Right lobe of liver (tissue), 6 donors: Measurements from ENCODE around the gene CNDP1. TPM values are rescaled to one million over a fixed set of nuclear protein-coding genes. Genes with fewer than 3 reads are reported as not detected.

Experiments used
- ATAC-seq, 4 donors: fragments of 200-7000 bp; cut with Tn5 transposase; one replicate each; pipeline ENCODE4 v1.9.1; 2020; ENCODE audit warnings: mild to moderate bottlenecking in 4 of 4, moderate library complexity in 4 of 4
- DNase-seq, 3 donors: peaks; one replicate each; pipeline ENCODE4 v3.0.0-alpha.2; 2020
- H3K27ac ChIP-seq, 3 donors: fragments of 200-600 bp; one replicate each; pipeline ENCODE4 v1.8.0; 2022
- H3K27me3 ChIP-seq, 2 donors: fragments of 200-600 bp; one replicate each; pipeline ENCODE4 v1.8.0; 2022
- H3K36me3 ChIP-seq, 4 donors: fragments of 200-600 bp; sonication (generic) in 1 of 4; one replicate each; pipeline versions ENCODE4 v1.5.1 to v1.8.0; 2017 to 2022; ENCODE audit warnings: control low read depth in 1 of 4
- H3K4me1 ChIP-seq, 4 donors: fragments of 200-600 bp; sonication (generic) in 1 of 4; one replicate each; pipeline versions ENCODE4 v1.5.1 to v1.8.0; 2017 to 2022; ENCODE audit warnings: control low read depth in 1 of 4
- H3K4me3 ChIP-seq, 3 donors: fragments of 200-600 bp; one replicate each; pipeline ENCODE4 v1.8.0; 2022
- H3K9me3 ChIP-seq, 4 donors: fragments of 200-600 bp; sonication (generic) in 1 of 4; one replicate each; pipeline versions ENCODE4 v1.5.1 to v1.8.0; 2017 to 2022; ENCODE audit warnings: control low read depth in 1 of 4
- CTCF ChIP-seq, 4 donors: fragments of 200-600 bp in 3 of 4; fragments of 450-650 bp in 1 of 4; IDR thresholded peaks; one replicate each; pipeline versions ENCODE4 v1.5.1 to v1.8.0; 2016 to 2022; ENCODE audit warnings: antibody characterized with exemption in 4 of 4, mild to moderate bottlenecking in 2 of 4
- POLR2A ChIP-seq: fragments of 450-650 bp; IDR thresholded peaks from one replicate; pipeline ENCODE4 v1.6.1; 2017; ENCODE audit warnings: antibody characterized with exemption, mild to moderate bottlenecking
- WGBS: methylation state at CpG from one replicate; pipeline ENCODE4 v1.1.6; 2018; ENCODE audit warnings: low coverage, low lambda C conversion rate; ENCODE audit not compliant: insufficient coverage; ENCODE audit errors: missing lambda C conversion rate; 5-methylcytosine and 5-hydroxymethylcytosine counted together
- intact Hi-C, 2 donors: fragments of 100-400 bp; cut with DNase I; formaldehyde crosslinking; loops; one replicate each; pipeline versions ENCODE4 v1.11.2 to v1.14.1; 2022
- total RNA-seq, 6 experiments: library from RNA; depleted of rRNA in 2 of 6; stranded (reverse); fragments of >200 nt in 2 of 6; fragmentation: NEBNext Ultra II Directional in 3 of 6; extraction: Animal tissue kit (Norgen Biotek cat#: 25700) in 3 of 6; gene quantifications; one replicate each; pipeline versions ENCODE4 v1.1.0 to v1.2.4, GENCODE V29; 2016 to 2023
- donor health status: DM: no; HTN: yes; CAD: no.
- donor health status: DM: no; HTN: no; CAD: no.
- donor health status: DM: no; HTN: no; CAD: no.
- donor health status: DM: no; HTN: yes; CAD: no.
- donor health status: DM: no; HTN: yes; CAD: no.

Gene CNDP1
- total RNA-seq, 6 experiments from 2014 or later: 10.4 to 61.4 (median 28.4) TPM

DNA sequence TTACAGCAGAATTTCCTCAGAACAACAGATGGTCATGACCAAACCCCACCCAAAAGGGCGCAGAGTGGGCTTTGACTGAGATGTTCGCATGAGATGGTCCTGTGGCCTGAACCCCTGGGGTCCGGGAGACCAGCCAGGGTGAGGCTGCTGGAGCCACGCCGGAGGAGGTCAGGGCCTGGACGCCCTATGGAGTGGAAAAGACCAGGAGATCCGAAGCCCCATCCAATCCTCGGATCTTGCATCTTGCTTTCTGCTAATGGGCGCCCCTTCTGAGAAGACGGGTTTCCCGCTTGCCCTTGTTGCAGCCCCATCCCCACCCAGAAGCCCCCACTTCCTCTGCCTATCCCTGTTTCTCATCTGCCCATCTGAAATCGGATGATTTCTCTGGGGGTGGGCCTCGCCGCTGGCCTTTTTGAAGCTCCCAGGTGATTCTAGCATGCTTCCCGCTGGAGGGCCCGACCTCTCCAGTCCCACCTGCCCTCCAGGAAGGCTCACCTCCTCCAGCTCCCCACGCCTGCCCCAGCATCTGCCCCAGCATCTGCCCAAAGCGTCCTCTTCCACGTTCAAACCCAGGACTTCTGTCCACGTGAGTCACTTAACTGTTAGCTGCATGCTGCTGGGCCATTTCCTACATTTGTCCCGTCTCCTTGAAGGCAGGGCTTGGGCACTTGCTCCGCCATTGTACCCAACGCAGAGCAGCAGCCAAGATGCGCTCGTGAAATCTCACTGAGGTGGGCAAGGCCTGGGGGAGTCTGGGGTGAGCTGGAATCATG, 4.3 kb upstream of the CNDP1 start:
- peak in 2 of 3 donors; percentile 41 to 42 for DNase-seq
- 88% methylated on average over 4 of the region's 25 CpGs for WGBS
- no peaks in the 10 kb centered on the region for H3K36me3 ChIP-seq
- no peak for TF ChIP-seq POLR2A
- TF ChIP-seq CTCF (IDR thresholded peaks at IDR 0.05): no peak
- no peak overlapping the region for H3K4me3 ChIP-seq
- no peaks in the 10 kb centered on the region for H3K9me3 ChIP-seq
- no peaks in the 10 kb centered on the region for H3K4me1 ChIP-seq
- intact Hi-C loops: no loop called here
- no peaks in the 10 kb centered on the region for H3K27me3 ChIP-seq
- ATAC-seq: no peak
- no peak overlapping the region for H3K27ac ChIP-seq

GRCh38 chr18:74530584-74530862, 3.8 kb upstream of the CNDP1 start:
- Histone ChIP-seq H3K36me3 (no peaks in the 10 kb centered on the region), H3K9me3 (no peaks in the 10 kb centered on the region), H3K27me3 (no peaks in the 10 kb centered on the region), H3K4me1 (no peaks in the 10 kb centered on the region), H3K4me3 (no peak overlapping the region), H3K27ac (no peak overlapping the region)
- intact Hi-C loops: no loop called here
- 100% methylated on average over 1 of the region's 6 CpGs for WGBS
- DNase-seq (peak in 2 of 3 donors; percentile 22 to 29), ATAC-seq (no peak)
- TF ChIP-seq POLR2A (no peak), CTCF (IDR thresholded peaks at IDR 0.05) (no peak)

GRCh38 chr18:74531043-74531442, 3.3 kb upstream of the CNDP1 start:
- TF ChIP-seq POLR2A (no peak), CTCF (IDR thresholded peaks at IDR 0.05) (no peak)
- no peaks in the 10 kb centered on the region for H3K9me3 ChIP-seq
- ATAC-seq (no peak), DNase-seq (peak in 2 of 3 donors; percentile 17 to 18)
- H3K4me1 ChIP-seq: no peaks in the 10 kb centered on the region
- H3K4me3 ChIP-seq: no peak overlapping the region
- H3K36me3 ChIP-seq: no peaks in the 10 kb centered on the region
- H3K27ac ChIP-seq: no peak overlapping the region
- WGBS: 73% methylated on average over 2 of the region's 7 CpGs
- intact Hi-C loops: no loop called here
- no peaks in the 10 kb centered on the region for H3K27me3 ChIP-seq

DNA sequence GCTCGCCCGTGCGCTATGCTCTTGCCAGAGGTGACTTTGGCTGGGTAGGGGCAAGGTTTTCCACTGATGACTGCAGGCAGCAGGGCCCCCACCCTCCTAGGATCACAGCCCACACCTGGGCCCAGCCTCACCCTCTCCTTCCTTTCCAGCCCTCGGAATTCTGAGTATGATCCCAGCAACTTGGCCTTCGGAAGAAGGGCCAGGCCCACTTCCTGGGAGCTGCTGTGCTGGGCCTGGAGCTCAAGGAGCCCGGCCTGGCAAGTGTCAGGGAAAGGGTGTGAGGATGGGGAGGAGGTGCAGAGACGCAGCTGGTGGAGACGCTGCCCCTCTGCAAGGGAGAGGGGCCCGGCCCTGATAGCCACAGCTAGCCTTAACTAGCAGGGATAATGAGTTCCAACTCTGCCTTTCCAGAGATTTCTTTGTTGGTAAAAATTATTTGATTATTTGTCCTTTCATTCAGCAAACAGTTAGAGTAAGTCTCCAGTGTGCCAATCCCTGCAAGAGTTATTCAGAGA, 1.7 kb upstream of the CNDP1 start:
- H3K36me3 ChIP-seq: no peaks in the 10 kb centered on the region
- DNase-seq (peak in 1 of 3 donors; percentile 20), ATAC-seq (no peak)
- intact Hi-C loops: no loop called here
- no peaks in the 10 kb centered on the region for H3K27me3 ChIP-seq
- no peak overlapping the region for H3K27ac ChIP-seq
- TF ChIP-seq CTCF (IDR thresholded peaks at IDR 0.05): no peak
- 48% methylated on average over 4 of the region's 9 CpGs for WGBS
- no peak overlapping the region for H3K4me3 ChIP-seq
- H3K4me1 ChIP-seq: no peaks in the 10 kb centered on the region
- H3K9me3 ChIP-seq: no peaks in the 10 kb centered on the region
